IMR-90 (cell line): ENCODE data around the gene HEATR5A. TPM values are rescaled to one million over a fixed set of nuclear protein-coding genes. Genes with fewer than 3 reads are reported as not detected.

Source experiments
- NFE2L2 ChIP-seq: fragments of 150-350 bp; IDR thresholded peaks from 2 replicates; pipeline ENCODE4 v1.6.1; 2016; ENCODE audit warnings: low read depth, mild to moderate bottlenecking, low read length
- RFX5 ChIP-seq: IDR thresholded peaks from 2 replicates; pipeline ENCODE4 v1.8.0; 2012; ENCODE audit warnings: low read depth, mild to moderate bottlenecking, low read length, moderate library complexity
- polyA plus RNA-seq, 3 experiments: library from polyadenylated mRNA; depleted of rRNA; stranded (reverse); fragments of >200 nt; gene quantifications; 2 replicates each; pipeline ENCODE4 v1.2.3, GENCODE V29; 2012; ENCODE audit warnings: low replicate concordance in 1 of 3
- total RNA-seq: library from RNA; depleted of rRNA; stranded (reverse); fragments of >200 nt; gene quantifications from 2 replicates; pipeline ENCODE4 v1.2.3, GENCODE V29; 2012

HEATR5A gene
- total and polyA plus RNA-seq, 2 of the 4 experiments (the other 2 are of a cell fraction) = 14.0 to 48.9 TPM

- TF ChIP-seq NFE2L2 (no peak), RFX5 (no peak)
Observed at GRCh38 chr14:31457665-31458659, 37.6 kb upstream of the HEATR5A start (continued).
